IPS-NIHi7 (cell line): ENCODE data around the gene GPATCH3.
A peak's percentile ranks its signal among the peaks of the same experiment; 100 is the strongest.
"Not testable (repeated sequence)": the region's sequence is repeated elsewhere in the genome, so short reads cannot be mapped to it uniquely, and the experiment has no call there.

Experiments
- DNase-seq: peaks from one replicate; pipeline ENCODE4 v3.0.0; 2012; ENCODE audit warnings: mixed read lengths; ENCODE audit errors: extremely low spot score

GPATCH3 gene

DNA sequence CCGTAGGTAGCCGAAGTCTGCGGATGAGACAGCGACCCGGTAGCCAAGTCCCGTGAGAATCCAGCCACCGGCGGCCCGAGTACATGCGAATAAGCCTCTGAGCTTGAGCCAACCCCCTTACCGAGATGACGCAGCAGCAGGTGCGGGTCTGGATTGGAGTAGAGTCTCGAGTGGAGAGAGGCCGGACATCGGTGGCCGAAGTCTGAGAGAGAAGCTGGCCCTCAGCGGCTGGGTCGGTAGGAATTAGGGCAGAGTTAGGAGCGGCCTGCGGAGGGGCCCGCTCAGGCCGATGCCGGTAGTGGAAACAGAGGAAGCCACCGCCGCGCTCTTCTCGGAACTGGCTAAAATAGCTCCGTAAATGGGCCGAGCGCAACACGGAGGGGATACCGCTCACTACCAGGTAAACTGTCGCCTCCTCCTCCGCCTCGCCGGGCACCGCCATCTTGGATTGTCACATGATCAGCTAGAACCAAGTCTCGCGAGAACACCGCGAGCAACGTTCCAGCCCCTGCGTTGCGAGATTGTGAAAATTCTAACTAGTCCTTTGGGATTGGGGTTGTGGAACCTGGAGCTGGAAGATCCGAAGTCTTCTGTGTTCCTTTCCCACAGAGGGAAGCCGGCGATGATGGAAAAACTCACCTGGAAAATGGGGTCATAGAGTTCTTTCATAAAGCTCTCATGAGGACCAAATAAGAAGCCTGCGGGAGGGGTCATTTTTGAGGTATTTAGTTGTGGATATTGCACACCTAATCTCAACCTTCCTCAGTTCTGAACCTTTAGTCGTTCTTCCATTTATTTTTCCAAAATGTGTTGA is at the start of gene GPATCH3:
Gene GPATCH3 (minus strand): TSS at position 467 of the 814 bp plus-strand sequence. CDS start 25 bp downstream, at position 442.
- peak; percentile 95 for DNase-seq

DNA sequence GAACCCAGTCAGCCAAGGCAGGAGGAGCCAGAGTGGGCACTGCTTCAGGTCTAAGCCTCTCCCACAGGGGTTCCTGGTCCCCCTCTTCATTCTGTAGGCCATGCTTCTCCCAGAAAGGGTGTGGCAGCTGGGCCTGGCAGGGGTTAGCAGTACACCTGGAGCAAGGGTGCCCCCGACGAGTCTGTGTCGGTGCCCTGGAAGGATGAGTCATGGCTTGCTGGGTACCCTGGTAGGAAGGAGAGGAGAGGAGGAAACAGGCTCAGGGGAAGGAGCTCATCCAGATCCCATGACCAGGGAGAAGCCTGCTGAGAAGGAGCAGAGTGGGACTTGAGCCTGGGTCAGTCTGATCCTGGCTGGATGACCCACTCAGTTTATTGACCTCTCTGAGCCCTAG is 49.7 kb upstream of the GPATCH3 start:
- no peak for DNase-seq

DNA sequence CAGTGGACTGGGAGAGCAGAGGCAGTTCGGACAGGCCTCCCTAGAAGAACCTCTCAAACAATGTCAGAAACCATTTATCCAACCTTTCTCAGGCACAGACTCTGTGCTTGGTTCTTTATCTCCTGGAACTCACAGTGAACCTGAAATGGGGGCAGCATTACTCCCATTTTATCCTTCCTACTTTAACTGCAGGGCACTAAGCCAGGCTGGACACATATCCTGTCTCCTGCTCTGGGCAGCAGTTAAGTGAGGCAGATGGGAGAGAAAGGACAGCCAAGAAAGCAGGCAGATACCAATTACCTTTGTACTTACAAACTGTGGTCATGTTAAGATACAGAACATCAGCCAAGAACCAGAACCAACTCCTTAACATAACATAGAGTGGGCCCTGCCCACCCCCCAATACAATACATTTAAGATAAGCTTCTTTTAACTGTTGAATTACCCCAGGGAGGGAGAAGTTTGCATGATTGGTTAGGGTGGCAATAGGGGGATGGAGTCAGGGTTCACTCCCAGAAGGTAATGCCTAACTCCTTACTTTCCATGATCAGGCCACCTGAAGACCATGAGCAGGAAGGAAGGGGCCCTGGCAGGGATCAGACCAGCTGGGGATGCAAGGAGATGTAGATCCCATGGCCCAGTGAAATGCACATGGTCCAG is 49.1 kb upstream of the GPATCH3 start:
- DNase-seq = no peak

- not testable (repeated sequence) for DNase-seq
Measured at GRCh38 chr1:26948725-26949057, 48.4 kb upstream of the GPATCH3 start.

DNA sequence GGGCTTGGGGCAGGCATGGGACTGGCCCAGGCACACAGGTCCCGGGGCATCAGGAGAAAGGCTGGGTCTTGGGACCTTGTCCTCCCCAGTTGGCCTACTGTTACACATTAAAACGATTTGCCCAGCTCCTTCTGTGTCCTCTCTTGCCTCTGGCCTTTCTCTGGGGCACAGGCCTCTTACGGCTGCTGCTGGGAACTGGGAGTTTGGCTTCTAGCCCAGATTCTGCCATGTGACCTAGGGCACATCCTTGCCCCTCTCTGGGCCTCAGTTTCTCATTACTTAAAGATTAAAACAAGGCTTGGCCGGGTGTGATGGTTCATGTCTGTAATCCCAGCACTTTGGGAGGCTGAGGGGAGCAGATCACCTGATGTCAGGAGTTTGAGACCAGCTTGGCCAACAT is 46.0 kb upstream of the GPATCH3 start:
- no peak for DNase-seq

GRCh38 chr1:26945728-26946127 is 45.5 kb upstream of the GPATCH3 start:
- no peak for DNase-seq

DNA sequence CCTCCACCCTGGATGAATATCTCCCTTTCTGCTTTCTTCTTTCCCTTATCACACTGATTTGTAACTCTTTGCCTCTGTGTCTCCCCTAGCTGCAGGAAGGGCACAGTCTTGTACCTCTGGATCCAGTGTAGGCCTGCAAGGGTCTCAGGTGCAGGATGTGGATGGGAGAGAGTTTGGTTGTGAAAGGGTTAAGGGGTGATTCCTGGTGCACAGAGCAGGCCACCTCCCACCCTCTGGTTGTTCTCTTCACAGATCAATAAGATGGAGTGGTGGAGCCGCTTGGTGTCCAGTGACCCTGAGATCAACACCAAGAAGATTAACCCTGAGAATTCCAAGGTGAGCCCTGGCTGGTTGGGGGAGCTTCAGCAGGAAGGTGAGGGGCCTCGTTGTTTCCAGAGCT is 44.9 kb upstream of the GPATCH3 start:
- DNase-seq = no peak

GRCh38 chr1:26942656-26943055 is 42.4 kb upstream of the GPATCH3 start:
- DNase-seq = no peak

DNA sequence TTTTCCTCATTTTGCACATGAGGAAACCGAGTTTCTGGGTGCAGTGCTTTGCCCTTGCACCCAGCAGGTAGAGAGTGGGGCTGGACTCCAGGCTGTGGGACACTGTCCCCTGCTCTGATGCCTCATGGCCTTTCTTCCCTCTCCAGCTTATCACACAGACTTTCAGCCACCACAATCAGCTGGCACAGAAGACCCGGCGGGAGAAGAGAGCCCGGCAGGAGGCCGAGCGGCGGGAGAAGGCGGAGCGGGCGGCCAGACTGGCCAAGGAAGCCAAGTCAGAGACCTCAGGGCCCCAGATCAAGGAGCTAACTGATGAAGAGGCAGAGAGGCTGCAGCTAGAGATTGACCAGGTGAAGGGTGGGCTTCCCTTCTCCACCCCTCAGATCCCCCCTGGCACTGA is 41.0 kb upstream of the GPATCH3 start:
- no peak for DNase-seq

GRCh38 chr1:26938659-26939025 is 38.4 kb upstream of the GPATCH3 start:
- no peak for DNase-seq

DNA sequence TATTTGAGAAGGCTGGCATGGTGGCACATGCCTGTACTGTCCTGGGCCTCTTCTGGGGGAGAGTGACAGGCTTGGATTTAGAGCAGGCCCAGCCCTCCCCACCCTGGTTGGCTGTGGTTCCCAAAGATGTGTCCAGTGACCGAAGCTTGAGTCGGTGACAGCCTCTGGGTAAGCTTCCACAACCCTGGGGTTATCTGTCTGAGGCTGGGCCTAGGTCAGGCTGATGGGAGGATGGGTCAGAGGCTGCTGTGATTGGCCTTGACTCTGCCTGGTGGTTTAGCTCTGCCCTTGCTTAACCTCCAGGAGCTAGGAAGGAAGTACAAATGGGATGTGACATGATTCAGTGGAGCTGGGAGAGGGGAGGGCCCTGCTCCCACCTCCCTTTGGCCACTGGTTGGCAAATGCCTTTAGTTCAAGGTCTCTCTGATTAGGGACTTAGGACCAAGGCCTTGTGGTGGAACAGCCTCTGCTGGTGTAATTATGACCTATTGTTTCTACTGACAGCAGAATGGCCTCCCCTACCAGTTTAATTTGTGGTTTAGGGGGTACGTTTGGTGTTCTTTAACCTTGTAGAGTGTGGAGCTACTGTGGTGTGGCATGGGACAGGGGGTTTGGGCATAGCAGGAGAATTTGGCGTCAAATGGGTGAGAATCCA is 37.9 kb upstream of the GPATCH3 start:
- no peak for DNase-seq

GRCh38 chr1:26936823-26937222 is 36.6 kb upstream of the GPATCH3 start:
- DNase-seq = no peak

DNA sequence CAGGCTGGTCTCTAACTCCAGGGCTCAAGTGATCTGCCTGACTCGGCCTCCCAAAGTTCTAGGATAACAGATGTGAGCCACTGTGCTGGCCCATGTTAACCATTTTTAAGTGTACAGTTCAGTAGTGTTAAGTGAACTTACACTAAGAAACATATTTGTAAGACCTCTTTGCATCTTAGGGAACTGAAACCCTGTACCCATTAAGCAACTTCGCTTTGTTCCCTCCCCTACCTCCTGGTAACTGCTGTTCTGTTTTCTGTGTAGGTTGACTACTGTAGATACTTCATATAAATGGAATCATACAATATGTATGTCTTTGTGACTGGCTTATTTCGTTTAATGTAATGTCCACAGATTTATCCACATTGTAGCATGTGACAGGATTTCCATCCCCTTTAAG is 32.3 kb upstream of the GPATCH3 start:
- DNase-seq = no peak

GRCh38 chr1:26923711-26924110 is 23.4 kb upstream of the GPATCH3 start:
- no peak for DNase-seq

DNA sequence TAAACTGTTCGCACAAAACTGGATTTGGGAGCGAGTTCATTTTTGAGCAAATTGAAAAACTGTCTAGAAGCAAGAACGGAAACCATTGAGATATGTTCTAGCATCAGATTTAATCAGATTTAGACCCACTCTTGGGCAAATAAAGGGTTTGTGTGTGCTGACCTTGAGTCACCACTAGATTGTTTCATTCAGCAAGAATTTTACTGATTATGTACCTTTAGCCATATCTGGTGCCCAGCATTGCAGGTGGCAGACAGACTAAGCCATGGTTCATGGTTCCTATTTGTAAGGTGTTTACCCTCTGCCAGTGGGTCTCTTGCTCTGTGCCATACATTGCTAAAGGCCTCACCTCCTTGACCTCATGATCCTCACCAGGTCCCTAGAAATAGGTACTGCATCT is 22.6 kb upstream of the GPATCH3 start:
- no peak for DNase-seq

DNA sequence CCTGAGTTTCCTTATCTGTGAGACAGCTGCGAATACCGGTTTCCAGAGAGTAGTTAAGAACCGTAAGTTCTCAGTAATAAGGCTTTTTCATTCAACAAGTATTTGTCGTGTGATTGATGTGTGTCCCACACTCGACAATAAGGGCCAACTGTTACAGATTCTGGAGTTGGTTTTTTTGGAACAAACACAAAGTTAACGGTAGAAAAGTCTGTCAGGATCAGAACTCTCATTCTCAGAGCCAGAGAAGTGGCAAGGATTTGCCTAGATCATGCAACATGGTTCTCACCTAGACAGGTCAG is 22.1 kb upstream of the GPATCH3 start:
- no peak for DNase-seq

DNA sequence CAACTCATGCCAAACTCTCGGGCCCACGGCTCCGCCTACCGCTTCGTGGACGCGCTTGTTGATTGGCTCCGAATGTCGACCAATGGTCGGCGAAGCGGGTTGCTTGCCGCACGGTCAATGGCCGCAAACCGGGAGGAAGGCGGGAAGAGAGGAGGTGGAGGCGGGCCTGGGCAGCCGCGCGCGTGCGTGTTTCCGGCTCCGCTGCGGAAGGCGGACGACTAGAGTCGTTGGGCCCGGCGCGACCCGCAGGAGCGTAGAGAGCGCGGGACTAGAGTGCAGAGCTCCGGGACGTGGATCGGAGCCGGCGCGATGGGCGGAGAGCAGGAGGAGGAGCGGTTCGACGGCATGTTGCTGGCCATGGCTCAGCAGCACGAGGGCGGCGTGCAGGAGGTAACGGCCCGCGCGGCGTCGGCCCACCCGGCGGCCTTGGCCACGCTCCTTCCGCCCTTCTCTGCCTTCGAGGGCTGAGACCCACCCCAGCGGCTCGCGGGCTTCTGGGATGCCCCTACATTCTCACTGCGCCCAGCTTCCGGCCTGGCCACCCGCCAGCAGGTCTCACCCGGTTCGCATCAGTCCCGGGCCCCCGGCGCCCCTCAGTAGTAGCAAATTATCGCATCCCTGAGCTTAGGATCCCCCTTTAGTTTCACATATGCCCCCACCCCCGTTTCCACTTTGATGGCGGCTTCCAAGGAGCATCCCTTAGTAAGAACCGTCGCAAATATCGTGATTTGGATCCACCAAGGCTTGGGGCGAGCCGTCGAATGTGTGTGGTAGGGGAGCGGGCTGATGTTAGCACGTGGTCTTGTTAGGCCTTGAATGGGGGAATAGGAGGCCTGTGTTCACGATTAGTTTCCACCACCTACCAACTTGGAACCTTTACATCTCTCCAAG is 21.5 kb upstream of the GPATCH3 start, which contains the start of gene NUDC:
Gene NUDC (plus strand): TSS at position 204 of the 891 bp plus-strand sequence. CDS start 106 bp downstream, at position 310.
- DNase-seq = peak; percentile 99

- no peak for DNase-seq
Measured at GRCh38 chr1:26921126-26921539, 20.9 kb upstream of the GPATCH3 start.

DNA sequence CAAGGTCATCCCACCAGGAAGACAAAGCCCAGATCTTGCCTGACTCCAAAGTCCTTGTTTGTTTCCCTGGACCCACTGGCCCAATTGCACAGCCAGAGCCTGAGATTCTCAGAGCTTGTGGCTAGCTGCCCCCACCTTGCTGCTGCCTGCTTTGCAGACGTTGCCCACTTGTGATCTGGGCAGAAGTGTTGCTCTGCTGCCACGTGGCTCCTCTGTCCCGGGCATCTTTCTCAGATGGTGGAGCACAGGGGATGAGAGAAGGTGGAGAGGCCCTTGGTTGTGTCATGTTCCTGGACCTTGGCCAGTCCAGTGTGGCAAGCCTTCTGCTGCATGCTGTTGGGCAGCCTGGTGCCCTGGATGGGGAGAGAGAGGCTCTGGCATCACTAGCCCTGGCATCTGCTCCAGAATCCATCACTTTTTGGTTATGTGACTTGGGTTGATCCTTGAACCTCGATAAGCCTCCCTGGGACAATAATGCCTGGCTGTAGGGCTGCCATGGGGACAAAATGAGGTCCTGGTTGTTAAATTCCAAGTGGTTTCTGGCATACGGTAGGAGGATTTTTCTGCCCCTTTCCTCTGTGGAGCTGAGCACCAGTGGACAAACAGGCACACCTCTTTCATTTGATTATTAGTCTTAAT is 15.1 kb upstream of the GPATCH3 start:
- DNase-seq = no peak

DNA sequence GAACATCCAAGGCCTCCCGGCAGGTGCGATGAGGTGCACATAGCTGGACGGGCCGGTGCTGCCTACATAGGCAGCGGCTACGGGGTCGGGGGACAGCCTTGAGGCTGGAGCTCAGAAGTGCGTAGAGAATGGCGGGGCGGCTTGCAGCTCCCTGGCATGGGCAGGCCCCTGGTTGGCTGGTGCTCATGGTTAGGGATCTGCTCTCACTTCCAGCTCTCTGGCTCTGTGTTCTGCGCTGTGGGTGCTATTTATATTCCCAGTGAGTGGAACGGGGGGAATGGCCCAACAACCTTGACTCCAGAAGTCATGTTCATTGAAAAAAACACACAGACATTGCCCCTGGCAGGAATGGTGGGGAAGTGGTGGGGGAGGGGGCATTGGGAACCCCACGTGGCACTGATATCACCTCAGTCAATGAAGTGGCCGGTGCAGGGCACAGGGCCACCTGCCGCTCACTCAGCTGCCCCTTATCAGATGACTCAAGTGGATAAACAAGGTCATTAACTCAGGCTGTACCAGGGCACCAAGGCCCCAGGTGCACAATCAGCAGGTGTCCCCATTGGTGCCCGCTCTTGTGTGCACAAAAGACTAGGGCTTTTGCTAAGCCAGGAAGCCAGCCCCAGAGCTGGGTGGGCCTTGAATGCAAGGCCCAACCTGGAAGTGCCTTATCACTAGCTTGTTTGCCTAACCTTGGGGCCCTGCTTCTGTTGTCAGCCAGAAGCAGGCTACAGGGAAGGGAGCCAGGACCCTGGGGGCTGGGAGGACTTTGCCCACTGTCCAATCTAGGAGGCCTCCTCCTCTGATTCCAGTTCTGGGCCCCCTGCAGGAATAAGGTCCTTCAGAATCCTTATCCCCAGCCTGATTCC is 13.7 kb upstream of the GPATCH3 start, which contains the start of gene NR0B2:
Gene NR0B2 (minus strand): TSS at position 222 of the 866 bp plus-strand sequence. CDS start 35 bp downstream, at position 187.
- no peak for DNase-seq
